ENCODE data around the gene SCML1. TPM values are rescaled to one million over a fixed set of nuclear protein-coding genes. Genes with fewer than 3 reads are reported as not detected.

SCML1 gene
- total RNA-seq, 1 experiment from 2014 or later: 2.7 TPM

DNA sequence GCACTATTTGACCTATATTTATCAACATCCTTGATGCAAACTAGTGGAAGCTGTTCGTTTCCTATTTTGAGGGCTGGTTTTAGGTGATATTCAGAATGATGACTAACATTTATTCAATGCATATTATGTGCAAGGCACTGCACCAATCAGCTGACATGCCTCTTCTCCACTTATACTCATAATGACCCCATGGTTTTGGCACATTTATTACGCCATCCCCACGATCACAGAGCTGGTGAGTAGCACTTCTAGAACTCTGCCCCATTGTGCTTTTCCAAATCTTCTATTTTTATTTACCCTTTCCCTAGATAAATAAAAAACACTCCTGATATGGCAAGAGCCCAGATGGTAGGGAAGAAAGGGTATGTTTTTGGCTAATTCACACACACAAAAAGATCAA, 13.1 kb downstream of the SCML1 start:
- Histone ChIP-seq H2AFZ (ENCODE audit: low read depth, low read length, poor library complexity, severe bottlenecking) (no peak overlapping the region), H3K4me1 (ENCODE audit: control insufficient read depth in 1 of 2, insufficient read depth in 2 of 2, low read length in 2 of 2) (no peaks in the 10 kb centered on the region), H3K4me2 (ENCODE audit: low read length) (no peak overlapping the region), H3K4me3 (replicated peaks in 1 of 2; ENCODE audit: low read depth in 1 of 2, low read length in 2 of 2) (no peak overlapping the region), H3K9me3 (ENCODE audit: control insufficient read depth in 1 of 2, insufficient read depth in 1 of 2, low read depth in 1 of 2, low read length in 2 of 2) (no peaks in the 10 kb centered on the region), H3K27me3 (ENCODE audit: insufficient read depth, low read length) (no peaks in the 10 kb centered on the region), H3K79me2 (ENCODE audit: insufficient read depth, low read length) (no peaks in the 10 kb centered on the region), H3K9ac (ENCODE audit: low read length) (no peak overlapping the region), H4K20me1 (ENCODE audit: insufficient read depth) (no peaks in the 10 kb centered on the region), H3K9me2 (ENCODE audit: insufficient read depth) (no peaks in the 10 kb centered on the region), H3K36me3 (ENCODE audit: control insufficient read depth in 1 of 2, insufficient read depth in 2 of 2, low read length in 2 of 2) (no peaks in the 10 kb centered on the region; a peak in 1 of 4 replicates), H3K27ac (ENCODE audit: low read depth, low read length) (no peak overlapping the region)
- no peak for ATAC-seq
- intact Hi-C loops (cut with micrococcal nuclease): no loop called here
- RAD21 ChIA-PET (ENCODE audit: low non-redundant PET in 1 of 2, low total read pairs in 2 of 2, uncharacterized antibody in 2 of 2, unreplicated experiment in 2 of 2): no interaction called here
- CTCF ChIA-PET: no interaction called here
- BruUV-seq (replicated peaks): no TSS peak
- TF ChIP-seq POLR2A (IDR thresholded peaks at IDR 0.05; ENCODE audit: borderline replicate concordance, extremely low read depth, insufficient read depth, insufficient read length) (no peak), SP1 (IDR thresholded peaks at IDR 0.05; ENCODE audit: low read depth) (no peak), TCF7L2 (IDR thresholded peaks at IDR 0.05; ENCODE audit: borderline replicate concordance, extremely low read depth, insufficient read depth, insufficient read length) (no peak), ELF1 (IDR thresholded peaks at IDR 0.05; ENCODE audit: borderline replicate concordance, low read depth) (no peak), RAD21 (IDR thresholded peaks at IDR 0.05; ENCODE audit: low read depth) (no peak), ZNF274 (IDR thresholded peaks at IDR 0.05; ENCODE audit: low read depth, low read length) (no peak), EGR1 (IDR thresholded peaks at IDR 0.05; ENCODE audit: low read depth) (no peak), YY1 (IDR thresholded peaks at IDR 0.05; ENCODE audit: extremely low read depth, insufficient replicate concordance, low read depth, low read length) (no peak), POLR2AphosphoS5 (IDR thresholded peaks at IDR 0.05; ENCODE audit: low read depth, low read length) (no peak), EZH2 (IDR thresholded peaks at IDR 0.05) (no peak), JUND (IDR thresholded peaks at IDR 0.05) (no peak), FOSL1 (IDR thresholded peaks at IDR 0.05; ENCODE audit: low read depth) (no peak), CEBPB (IDR thresholded peaks at IDR 0.05; ENCODE audit: low read depth) (no peak), CBX3 (IDR thresholded peaks at IDR 0.05; ENCODE audit: low read depth) (no peak)
- TF ChIP-seq, protein P1, sequence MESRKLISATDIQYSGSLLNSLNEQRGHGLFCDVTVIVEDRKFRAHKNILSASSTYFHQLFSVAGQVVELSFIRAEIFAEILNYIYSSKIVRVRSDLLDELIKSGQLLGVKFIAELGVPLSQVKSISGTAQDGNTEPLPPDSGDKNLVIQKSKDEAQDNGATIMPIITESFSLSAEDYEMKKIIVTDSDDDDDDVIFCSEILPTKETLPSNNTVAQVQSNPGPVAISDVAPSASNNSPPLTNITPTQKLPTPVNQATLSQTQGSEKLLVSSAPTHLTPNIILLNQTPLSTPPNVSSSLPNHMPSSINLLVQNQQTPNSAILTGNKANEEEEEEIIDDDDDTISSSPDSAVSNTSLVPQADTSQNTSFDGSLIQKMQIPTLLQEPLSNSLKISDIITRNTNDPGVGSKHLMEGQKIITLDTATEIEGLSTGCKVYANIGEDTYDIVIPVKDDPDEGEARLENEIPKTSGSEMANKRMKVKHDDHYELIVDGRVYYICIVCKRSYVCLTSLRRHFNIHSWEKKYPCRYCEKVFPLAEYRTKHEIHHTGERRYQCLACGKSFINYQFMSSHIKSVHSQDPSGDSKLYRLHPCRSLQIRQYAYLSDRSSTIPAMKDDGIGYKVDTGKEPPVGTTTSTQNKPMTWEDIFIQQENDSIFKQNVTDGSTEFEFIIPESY (IDR thresholded peaks at IDR 0.05; ENCODE audit: extremely low read depth, insufficient replicate concordance, low read length): no peak
- TF ChIP-seq, protein P2, sequence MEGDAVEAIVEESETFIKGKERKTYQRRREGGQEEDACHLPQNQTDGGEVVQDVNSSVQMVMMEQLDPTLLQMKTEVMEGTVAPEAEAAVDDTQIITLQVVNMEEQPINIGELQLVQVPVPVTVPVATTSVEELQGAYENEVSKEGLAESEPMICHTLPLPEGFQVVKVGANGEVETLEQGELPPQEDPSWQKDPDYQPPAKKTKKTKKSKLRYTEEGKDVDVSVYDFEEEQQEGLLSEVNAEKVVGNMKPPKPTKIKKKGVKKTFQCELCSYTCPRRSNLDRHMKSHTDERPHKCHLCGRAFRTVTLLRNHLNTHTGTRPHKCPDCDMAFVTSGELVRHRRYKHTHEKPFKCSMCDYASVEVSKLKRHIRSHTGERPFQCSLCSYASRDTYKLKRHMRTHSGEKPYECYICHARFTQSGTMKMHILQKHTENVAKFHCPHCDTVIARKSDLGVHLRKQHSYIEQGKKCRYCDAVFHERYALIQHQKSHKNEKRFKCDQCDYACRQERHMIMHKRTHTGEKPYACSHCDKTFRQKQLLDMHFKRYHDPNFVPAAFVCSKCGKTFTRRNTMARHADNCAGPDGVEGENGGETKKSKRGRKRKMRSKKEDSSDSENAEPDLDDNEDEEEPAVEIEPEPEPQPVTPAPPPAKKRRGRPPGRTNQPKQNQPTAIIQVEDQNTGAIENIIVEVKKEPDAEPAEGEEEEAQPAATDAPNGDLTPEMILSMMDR (IDR thresholded peaks at IDR 0.05 in 2 of 3, conservative IDR thresholded peaks at IDR 0.05 in 1 of 3; ENCODE audit: borderline replicate concordance in 1 of 3, insufficient read depth in 1 of 3, low read depth in 2 of 3, low read length in 2 of 3): no peak
- TF ChIP-seq, protein P3, sequence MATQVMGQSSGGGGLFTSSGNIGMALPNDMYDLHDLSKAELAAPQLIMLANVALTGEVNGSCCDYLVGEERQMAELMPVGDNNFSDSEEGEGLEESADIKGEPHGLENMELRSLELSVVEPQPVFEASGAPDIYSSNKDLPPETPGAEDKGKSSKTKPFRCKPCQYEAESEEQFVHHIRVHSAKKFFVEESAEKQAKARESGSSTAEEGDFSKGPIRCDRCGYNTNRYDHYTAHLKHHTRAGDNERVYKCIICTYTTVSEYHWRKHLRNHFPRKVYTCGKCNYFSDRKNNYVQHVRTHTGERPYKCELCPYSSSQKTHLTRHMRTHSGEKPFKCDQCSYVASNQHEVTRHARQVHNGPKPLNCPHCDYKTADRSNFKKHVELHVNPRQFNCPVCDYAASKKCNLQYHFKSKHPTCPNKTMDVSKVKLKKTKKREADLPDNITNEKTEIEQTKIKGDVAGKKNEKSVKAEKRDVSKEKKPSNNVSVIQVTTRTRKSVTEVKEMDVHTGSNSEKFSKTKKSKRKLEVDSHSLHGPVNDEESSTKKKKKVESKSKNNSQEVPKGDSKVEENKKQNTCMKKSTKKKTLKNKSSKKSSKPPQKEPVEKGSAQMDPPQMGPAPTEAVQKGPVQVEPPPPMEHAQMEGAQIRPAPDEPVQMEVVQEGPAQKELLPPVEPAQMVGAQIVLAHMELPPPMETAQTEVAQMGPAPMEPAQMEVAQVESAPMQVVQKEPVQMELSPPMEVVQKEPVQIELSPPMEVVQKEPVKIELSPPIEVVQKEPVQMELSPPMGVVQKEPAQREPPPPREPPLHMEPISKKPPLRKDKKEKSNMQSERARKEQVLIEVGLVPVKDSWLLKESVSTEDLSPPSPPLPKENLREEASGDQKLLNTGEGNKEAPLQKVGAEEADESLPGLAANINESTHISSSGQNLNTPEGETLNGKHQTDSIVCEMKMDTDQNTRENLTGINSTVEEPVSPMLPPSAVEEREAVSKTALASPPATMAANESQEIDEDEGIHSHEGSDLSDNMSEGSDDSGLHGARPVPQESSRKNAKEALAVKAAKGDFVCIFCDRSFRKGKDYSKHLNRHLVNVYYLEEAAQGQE (IDR thresholded peaks at IDR 0.05; ENCODE audit: low read depth): no peak
- TF ChIP-seq, protein P4, sequence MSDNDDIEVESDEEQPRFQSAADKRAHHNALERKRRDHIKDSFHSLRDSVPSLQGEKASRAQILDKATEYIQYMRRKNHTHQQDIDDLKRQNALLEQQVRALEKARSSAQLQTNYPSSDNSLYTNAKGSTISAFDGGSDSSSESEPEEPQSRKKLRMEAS (IDR thresholded peaks at IDR 0.05): no peak
- no peak for DNase-seq (ENCODE audit: low read depth, low spot score)
- POLR2A ChIA-PET: interaction anchor here (0.5 kb wide), 1 partner anchor 13 kb away, joined by 3 read pairs; the partner anchor contains the start of gene SCML1

All from HCT116 (cell line).